Measurements from ENCODE around the gene PWWP2A.
"Not testable (repeated sequence)": the region's sequence is repeated elsewhere in the genome, so short reads cannot be mapped to it uniquely, and the experiment has no call there.

Gene PWWP2A

GRCh38 chr5:160081495-160081894 lies 37.8 kb downstream of the PWWP2A start:
- DNase-seq (ENCODE audit: low read depth) = no peak
- H3K4me3 ChIP-seq (ENCODE audit: low read depth, low read length) = no peak overlapping the region
- TF ChIP-seq CTCF (IDR thresholded peaks at IDR 0.05; ENCODE audit: low read depth, low read length, missing control alignments) = no peak
- in situ Hi-C loops (cut with HindIII; ENCODE audit: low sequenced_read_pairs) = no loop called here

- in situ Hi-C loops (cut with HindIII; ENCODE audit: low sequenced_read_pairs) = no loop called here
- no peak overlapping the region for H3K4me3 ChIP-seq (ENCODE audit: low read depth, low read length)
Measured at GRCh38 chr5:160079753-160080152, 39.5 kb downstream of the PWWP2A start.

GRCh38 chr5:160076997-160077396 lies 42.3 kb downstream of the PWWP2A start:
- in situ Hi-C loops (cut with HindIII; ENCODE audit: low sequenced_read_pairs) = no loop called here
- no peak overlapping the region for H3K4me3 ChIP-seq (ENCODE audit: low read depth, low read length)
- no peak for DNase-seq (ENCODE audit: low read depth)
- TF ChIP-seq CTCF (IDR thresholded peaks at IDR 0.05; ENCODE audit: low read depth, low read length, missing control alignments) = no peak

More at GRCh38 chr5:160079753-160080152, 39.5 kb downstream of the PWWP2A start:
- no peak for DNase-seq (ENCODE audit: low read depth)
- no peak for TF ChIP-seq CTCF (IDR thresholded peaks at IDR 0.05; ENCODE audit: low read depth, low read length, missing control alignments)

GRCh38 chr5:160075073-160075472 lies 44.2 kb downstream of the PWWP2A start:
- in situ Hi-C loops (cut with HindIII; ENCODE audit: low sequenced_read_pairs) = no loop called here
- no peak for TF ChIP-seq CTCF (IDR thresholded peaks at IDR 0.05; ENCODE audit: low read depth, low read length, missing control alignments)
- DNase-seq (ENCODE audit: low read depth) = peak; percentile 22
- no peak overlapping the region for H3K4me3 ChIP-seq (ENCODE audit: low read depth, low read length)

GRCh38 chr5:160071916-160072315 lies 47.3 kb downstream of the PWWP2A start:
- in situ Hi-C loops (cut with HindIII; ENCODE audit: low sequenced_read_pairs) = no loop called here
- DNase-seq (ENCODE audit: low read depth) = no peak
- no peak for TF ChIP-seq CTCF (IDR thresholded peaks at IDR 0.05; ENCODE audit: low read depth, low read length, missing control alignments)
- H3K4me3 ChIP-seq (ENCODE audit: low read depth, low read length) = no peak overlapping the region

- no peak overlapping the region for H3K4me3 ChIP-seq (ENCODE audit: low read depth, low read length)
- no peak for DNase-seq (ENCODE audit: low read depth)
- in situ Hi-C loops (cut with HindIII; ENCODE audit: low sequenced_read_pairs) = no loop called here
Measured at GRCh38 chr5:160071516-160071915, 47.7 kb downstream of the PWWP2A start.

GRCh38 chr5:160069120-160069519 lies 50.1 kb downstream of the PWWP2A start:
- in situ Hi-C loops (cut with HindIII; ENCODE audit: low sequenced_read_pairs); H3K4me3 ChIP-seq (ENCODE audit: low read depth, low read length); DNase-seq (ENCODE audit: low read depth): not testable (repeated sequence)

More at GRCh38 chr5:160071516-160071915, 47.7 kb downstream of the PWWP2A start:
- no peak for TF ChIP-seq CTCF (IDR thresholded peaks at IDR 0.05; ENCODE audit: low read depth, low read length, missing control alignments)

All from astrocyte of the cerebellum (primary cell).